HepG2 (cell line): ENCODE measurements around the gene PCGF2. TPM values are rescaled to one million over a fixed set of nuclear protein-coding genes. Genes with fewer than 3 reads are reported as not detected.

Experiments
- CENPX ChIP-seq: sonication (generic); formaldehyde crosslinking; IDR thresholded peaks from 2 replicates; pipeline ENCODE4 v1.9.0; 2021; ENCODE audit warnings: mild to moderate bottlenecking, missing genetic modification reagents, moderate library complexity
- ISL2 ChIP-seq: sonication (generic); formaldehyde crosslinking; IDR thresholded peaks from 2 replicates; pipeline ENCODE4 v1.5.0; 2020; ENCODE audit warnings: missing genetic modification reagents
- NR2C2 ChIP-seq: sonication (generic); formaldehyde crosslinking; IDR thresholded peaks from 2 replicates; pipeline ENCODE4 v1.4.0; 2020; ENCODE audit warnings: missing genetic modification reagents, mild to moderate bottlenecking, moderate library complexity, borderline replicate concordance
- RAD21 ChIP-seq: fragments of 450-650 bp; formaldehyde crosslinking; IDR thresholded peaks from 2 replicates; pipeline ENCODE4 v1.5.0; 2020; ENCODE audit warnings: mild to moderate bottlenecking
- RFXANK ChIP-seq: IDR thresholded peaks from 2 replicates; pipeline ENCODE4 v1.6.1; 2016
- TCF7L2 ChIP-seq: IDR thresholded peaks from 2 replicates; pipeline ENCODE4 v1.6.1; 2011; ENCODE audit warnings: mild to moderate bottlenecking, low read depth, low read length, moderate library complexity
- ZNF329 ChIP-seq: sonication (generic); formaldehyde crosslinking; IDR thresholded peaks from 2 replicates; pipeline ENCODE4 v1.9.0; 2021; ENCODE audit warnings: low read depth, mild to moderate bottlenecking, missing genetic modification reagents
- ZNF703 ChIP-seq: sonication (generic); formaldehyde crosslinking; IDR thresholded peaks from 2 replicates; pipeline ENCODE4 v1.5.1; 2020; ENCODE audit warnings: missing genetic modification reagents, mild to moderate bottlenecking, moderate library complexity, borderline replicate concordance
- polyA plus RNA-seq, 8 experiments: library from polyadenylated mRNA; depleted of rRNA in 3 of 8; stranded (reverse) in 7 of 8; unstranded in 1 of 8; fragments of >200 nt; fragmentation: Illumina TruSeq in 4 of 8; extraction: Trizol in 4 of 8; gene quantifications; 2 replicates each; pipeline versions ENCODE4 v1.2.1 to v1.2.3, GENCODE V29; 2011 to 2016; ENCODE audit warnings: low read depth in 4 of 8, missing spikeins in 1 of 8, mixed read lengths in 1 of 8; ENCODE audit not compliant: insufficient read depth in 1 of 8
- total RNA-seq, 5 experiments: library from RNA; depleted of rRNA; stranded (reverse); fragments of >200 nt; fragmentation: Illumina TruSeq; extraction: Trizol; gene quantifications; 2 replicates each; pipeline ENCODE4 v1.2.3, GENCODE V29; 2016; ENCODE audit warnings: low read depth in 1 of 5
- TF ChIP-seq, protein P1 (sequence below): sonication (generic); formaldehyde crosslinking; IDR thresholded peaks from 2 replicates; pipeline ENCODE4 v1.9.0; 2021; ENCODE audit warnings: missing genetic modification reagents, borderline replicate concordance
- TF ChIP-seq, protein P2 (sequence below): sonication (generic); formaldehyde crosslinking; IDR thresholded peaks from 2 replicates; pipeline ENCODE4 v1.5.0; 2020; ENCODE audit warnings: missing genetic modification reagents, mild to moderate bottlenecking, borderline replicate concordance
- TF ChIP-seq, protein P3 (sequence below): sonication (generic); formaldehyde crosslinking; IDR thresholded peaks from 2 replicates; pipeline ENCODE4 v1.5.0; 2020; ENCODE audit warnings: mild to moderate bottlenecking, missing genetic modification reagents, moderate library complexity
- TF ChIP-seq, protein P4 (sequence below): sonication (generic); formaldehyde crosslinking; IDR thresholded peaks from 2 replicates; pipeline ENCODE4 v1.4.0; 2020; ENCODE audit warnings: mild to moderate bottlenecking, missing genetic modification reagents, borderline replicate concordance
- TF ChIP-seq, protein P5 (sequence below): sonication (generic); formaldehyde crosslinking; IDR thresholded peaks from 2 replicates; pipeline ENCODE4 v1.5.0; 2020; ENCODE audit warnings: missing genetic modification reagents, mild to moderate bottlenecking, borderline replicate concordance
- TF ChIP-seq, protein P6 (sequence below), 2 experiments: sonication (generic) in 1 of 2; formaldehyde crosslinking in 1 of 2; IDR thresholded peaks; 2 replicates each; pipeline versions ENCODE4 v1.4.0 to v1.6.1; 2016 to 2020; ENCODE audit warnings: borderline replicate concordance in 1 of 2, low read depth in 1 of 2, mild to moderate bottlenecking in 1 of 2, missing genetic modification reagents in 1 of 2
- TF ChIP-seq, protein P7 (sequence below): sonication (generic); formaldehyde crosslinking; IDR thresholded peaks from 2 replicates; pipeline ENCODE4 v1.8.1; 2023; ENCODE audit warnings: missing genetic modification reagents, mild to moderate bottlenecking, borderline replicate concordance

Gene PCGF2
- total and polyA plus RNA-seq, 2 of the 13 experiments (the other 11 are each of a cell fraction or from before 2014, with no cell fraction given) = 11.6 to 29.4 TPM

DNA sequence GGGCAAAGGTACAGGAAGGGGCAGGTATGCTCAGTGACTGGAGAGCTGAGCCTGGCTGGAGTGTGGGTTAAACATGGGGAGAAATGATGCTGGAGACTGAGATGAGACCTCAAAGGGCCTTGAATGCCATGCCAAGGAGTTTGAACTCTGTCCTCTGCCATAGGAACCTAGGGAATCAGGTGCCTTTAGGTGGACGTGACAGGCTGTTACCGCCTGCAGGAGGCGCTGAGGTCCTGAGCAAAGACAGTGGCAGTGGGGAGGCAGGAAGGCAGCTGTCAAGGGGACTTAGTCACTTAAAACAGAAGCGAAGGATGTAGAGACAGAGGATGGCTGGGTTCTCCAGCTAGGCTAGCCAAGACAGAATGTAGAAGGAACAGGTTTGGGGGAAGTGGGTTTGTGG lies 13.5 kb upstream of the PCGF2 start (continued):
- TF ChIP-seq, protein P1, sequence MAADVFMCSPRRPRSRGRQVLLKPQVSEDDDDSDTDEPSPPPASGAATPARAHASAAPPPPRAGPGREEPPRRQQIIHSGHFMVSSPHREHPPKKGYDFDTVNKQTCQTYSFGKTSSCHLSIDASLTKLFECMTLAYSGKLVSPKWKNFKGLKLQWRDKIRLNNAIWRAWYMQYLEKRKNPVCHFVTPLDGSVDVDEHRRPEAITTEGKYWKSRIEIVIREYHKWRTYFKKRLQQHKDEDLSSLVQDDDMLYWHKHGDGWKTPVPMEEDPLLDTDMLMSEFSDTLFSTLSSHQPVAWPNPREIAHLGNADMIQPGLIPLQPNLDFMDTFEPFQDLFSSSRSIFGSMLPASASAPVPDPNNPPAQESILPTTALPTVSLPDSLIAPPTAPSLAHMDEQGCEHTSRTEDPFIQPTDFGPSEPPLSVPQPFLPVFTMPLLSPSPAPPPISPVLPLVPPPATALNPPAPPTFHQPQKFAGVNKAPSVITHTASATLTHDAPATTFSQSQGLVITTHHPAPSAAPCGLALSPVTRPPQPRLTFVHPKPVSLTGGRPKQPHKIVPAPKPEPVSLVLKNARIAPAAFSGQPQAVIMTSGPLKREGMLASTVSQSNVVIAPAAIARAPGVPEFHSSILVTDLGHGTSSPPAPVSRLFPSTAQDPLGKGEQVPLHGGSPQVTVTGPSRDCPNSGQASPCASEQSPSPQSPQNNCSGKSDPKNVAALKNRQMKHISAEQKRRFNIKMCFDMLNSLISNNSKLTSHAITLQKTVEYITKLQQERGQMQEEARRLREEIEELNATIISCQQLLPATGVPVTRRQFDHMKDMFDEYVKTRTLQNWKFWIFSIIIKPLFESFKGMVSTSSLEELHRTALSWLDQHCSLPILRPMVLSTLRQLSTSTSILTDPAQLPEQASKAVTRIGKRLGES = no peak
- TF ChIP-seq, protein P2, sequence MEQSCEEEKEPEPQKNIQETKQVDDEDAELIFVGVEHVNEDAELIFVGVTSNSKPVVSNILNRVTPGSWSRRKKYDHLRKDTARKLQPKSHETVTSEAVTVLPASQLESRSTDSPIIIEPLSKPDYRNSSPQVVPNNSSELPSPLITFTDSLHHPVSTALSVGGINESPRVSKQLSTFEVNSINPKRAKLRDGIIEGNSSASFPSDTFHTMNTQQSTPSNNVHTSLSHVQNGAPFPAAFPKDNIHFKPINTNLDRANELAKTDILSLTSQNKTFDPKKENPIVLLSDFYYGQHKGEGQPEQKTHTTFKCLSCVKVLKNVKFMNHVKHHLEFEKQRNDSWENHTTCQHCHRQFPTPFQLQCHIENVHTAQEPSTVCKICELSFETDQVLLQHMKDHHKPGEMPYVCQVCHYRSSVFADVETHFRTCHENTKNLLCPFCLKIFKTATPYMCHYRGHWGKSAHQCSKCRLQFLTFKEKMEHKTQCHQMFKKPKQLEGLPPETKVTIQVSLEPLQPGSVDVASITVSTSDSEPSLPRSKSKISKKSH = 0 out of 2 replicates have a peak, but pooled peaks have one; percentile 38
- no peak for TF ChIP-seq TCF7L2
- TF ChIP-seq, protein P3, sequence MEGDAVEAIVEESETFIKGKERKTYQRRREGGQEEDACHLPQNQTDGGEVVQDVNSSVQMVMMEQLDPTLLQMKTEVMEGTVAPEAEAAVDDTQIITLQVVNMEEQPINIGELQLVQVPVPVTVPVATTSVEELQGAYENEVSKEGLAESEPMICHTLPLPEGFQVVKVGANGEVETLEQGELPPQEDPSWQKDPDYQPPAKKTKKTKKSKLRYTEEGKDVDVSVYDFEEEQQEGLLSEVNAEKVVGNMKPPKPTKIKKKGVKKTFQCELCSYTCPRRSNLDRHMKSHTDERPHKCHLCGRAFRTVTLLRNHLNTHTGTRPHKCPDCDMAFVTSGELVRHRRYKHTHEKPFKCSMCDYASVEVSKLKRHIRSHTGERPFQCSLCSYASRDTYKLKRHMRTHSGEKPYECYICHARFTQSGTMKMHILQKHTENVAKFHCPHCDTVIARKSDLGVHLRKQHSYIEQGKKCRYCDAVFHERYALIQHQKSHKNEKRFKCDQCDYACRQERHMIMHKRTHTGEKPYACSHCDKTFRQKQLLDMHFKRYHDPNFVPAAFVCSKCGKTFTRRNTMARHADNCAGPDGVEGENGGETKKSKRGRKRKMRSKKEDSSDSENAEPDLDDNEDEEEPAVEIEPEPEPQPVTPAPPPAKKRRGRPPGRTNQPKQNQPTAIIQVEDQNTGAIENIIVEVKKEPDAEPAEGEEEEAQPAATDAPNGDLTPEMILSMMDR = peak; percentile 75
- TF ChIP-seq ZNF703 = no peak
- TF ChIP-seq, protein P4, sequence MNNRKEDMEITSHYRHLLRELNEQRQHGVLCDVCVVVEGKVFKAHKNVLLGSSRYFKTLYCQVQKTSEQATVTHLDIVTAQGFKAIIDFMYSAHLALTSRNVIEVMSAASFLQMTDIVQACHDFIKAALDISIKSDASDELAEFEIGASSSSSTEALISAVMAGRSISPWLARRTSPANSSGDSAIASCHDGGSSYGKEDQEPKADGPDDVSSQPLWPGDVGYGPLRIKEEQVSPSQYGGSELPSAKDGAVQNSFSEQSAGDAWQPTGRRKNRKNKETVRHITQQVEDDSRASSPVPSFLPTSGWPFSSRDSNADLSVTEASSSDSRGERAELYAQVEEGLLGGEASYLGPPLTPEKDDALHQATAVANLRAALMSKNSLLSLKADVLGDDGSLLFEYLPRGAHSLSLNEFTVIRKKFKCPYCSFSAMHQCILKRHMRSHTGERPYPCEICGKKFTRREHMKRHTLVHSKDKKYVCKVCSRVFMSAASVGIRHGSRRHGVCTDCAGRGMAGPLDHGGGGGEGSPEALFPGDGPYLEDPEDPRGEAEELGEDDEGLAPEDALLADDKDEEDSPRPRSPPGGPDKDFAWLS = no peak
- TF ChIP-seq, protein P5, sequence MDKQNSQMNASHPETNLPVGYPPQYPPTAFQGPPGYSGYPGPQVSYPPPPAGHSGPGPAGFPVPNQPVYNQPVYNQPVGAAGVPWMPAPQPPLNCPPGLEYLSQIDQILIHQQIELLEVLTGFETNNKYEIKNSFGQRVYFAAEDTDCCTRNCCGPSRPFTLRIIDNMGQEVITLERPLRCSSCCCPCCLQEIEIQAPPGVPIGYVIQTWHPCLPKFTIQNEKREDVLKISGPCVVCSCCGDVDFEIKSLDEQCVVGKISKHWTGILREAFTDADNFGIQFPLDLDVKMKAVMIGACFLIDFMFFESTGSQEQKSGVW (CRISPR knock-in tag) = no peak
- no peak for TF ChIP-seq NR2C2 (CRISPR knock-in tag)
- no peak for TF ChIP-seq ISL2 (CRISPR knock-in tag)
- no peak for TF ChIP-seq ZNF329 (CRISPR knock-in tag)
- TF ChIP-seq CENPX = no peak
- TF ChIP-seq, protein P6, sequence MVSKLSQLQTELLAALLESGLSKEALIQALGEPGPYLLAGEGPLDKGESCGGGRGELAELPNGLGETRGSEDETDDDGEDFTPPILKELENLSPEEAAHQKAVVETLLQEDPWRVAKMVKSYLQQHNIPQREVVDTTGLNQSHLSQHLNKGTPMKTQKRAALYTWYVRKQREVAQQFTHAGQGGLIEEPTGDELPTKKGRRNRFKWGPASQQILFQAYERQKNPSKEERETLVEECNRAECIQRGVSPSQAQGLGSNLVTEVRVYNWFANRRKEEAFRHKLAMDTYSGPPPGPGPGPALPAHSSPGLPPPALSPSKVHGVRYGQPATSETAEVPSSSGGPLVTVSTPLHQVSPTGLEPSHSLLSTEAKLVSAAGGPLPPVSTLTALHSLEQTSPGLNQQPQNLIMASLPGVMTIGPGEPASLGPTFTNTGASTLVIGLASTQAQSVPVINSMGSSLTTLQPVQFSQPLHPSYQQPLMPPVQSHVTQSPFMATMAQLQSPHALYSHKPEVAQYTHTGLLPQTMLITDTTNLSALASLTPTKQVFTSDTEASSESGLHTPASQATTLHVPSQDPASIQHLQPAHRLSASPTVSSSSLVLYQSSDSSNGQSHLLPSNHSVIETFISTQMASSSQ (IDR thresholded peaks at IDR 0.05; ENCODE audit: low read depth) = no peak
- TF ChIP-seq, protein P6 (CRISPR knock-in tag; IDR thresholded peaks at IDR 0.05; ENCODE audit: borderline replicate concordance) = no peak
- no peak for TF ChIP-seq RFXANK (CRISPR knock-in tag)
- TF ChIP-seq, protein P7, sequence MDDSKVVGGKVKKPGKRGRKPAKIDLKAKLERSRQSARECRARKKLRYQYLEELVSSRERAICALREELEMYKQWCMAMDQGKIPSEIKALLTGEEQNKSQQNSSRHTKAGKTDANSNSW (CRISPR knock-in tag) = no peak
- peak; percentile 67; the same call in 1 of the 2 replicates for TF ChIP-seq RAD21
